Caco-2 (cell line): Measurements from ENCODE around the gene SEC14L1. TPM values are rescaled to one million over a fixed set of nuclear protein-coding genes. Genes with fewer than 3 reads are reported as not detected.
A peak's percentile ranks its signal among the peaks of the same experiment; 100 is the strongest.

ENCODE experiments used
- BruUV-seq: library from RNA; stranded (reverse); fragments of 400-500 nt; replicated peaks from 2 replicates; lab custom pipeline; 2021; lab: Mats Ljungman, UMichigan
- CTCF ChIA-PET: fragments of 300-600 bp; sonication (Branson Sonifier 250); formaldehyde crosslinking; loops from one replicate; lab custom pipeline; 2022; ENCODE audit warnings: antibody characterized with exemption; lab: Charles Lee
- POLR2A ChIA-PET: fragments of 300-600 bp; sonication (Branson Sonifier 250); formaldehyde crosslinking; loops from one replicate; lab custom pipeline; 2022; ENCODE audit warnings: antibody characterized with exemption; lab: Charles Lee
- DNase-seq, 2 experiments: peaks; one replicate each; pipeline versions ENCODE4 v3.0.0 to v3.0.0-alpha.2; 2020 to 2022
- H3K27me3 ChIP-seq: replicated peaks from 2 replicates; pipeline ENCODE4 v1.6.0; 2011; ENCODE audit warnings: low read length; ENCODE audit not compliant: control insufficient read depth, insufficient read depth
- H3K36me3 ChIP-seq: 2 replicates; pipeline ENCODE4 v1.5.1; 2011; ENCODE audit warnings: low read length; ENCODE audit not compliant: control insufficient read depth, insufficient read depth
- H3K4me1 ChIP-seq: fragments of 250-450 bp; sonication (Bioruptor Pico); 2 replicates; pipeline ENCODE4 v1.5.1; 2020; ENCODE audit warnings: mild to moderate bottlenecking
- H3K4me3 ChIP-seq: 2 replicates; pipeline ENCODE4 v1.5.1; 2011; ENCODE audit warnings: low read depth, mild to moderate bottlenecking, control low read depth, low read length
- H3K9me3 ChIP-seq: fragments of 250-450 bp; sonication (Bioruptor Pico); 2 replicates; pipeline ENCODE4 v1.5.1; 2020; ENCODE audit warnings: mild to moderate bottlenecking, moderate library complexity
- H3K27ac Mint-ChIP-seq: one replicate; pipeline ENCODE4 v1.8.0; 2022; ENCODE audit warnings: mixed read lengths; ENCODE audit not compliant: unreplicated experiment
- H3K27me3 Mint-ChIP-seq: one replicate; pipeline ENCODE4 v1.8.0; 2022; ENCODE audit warnings: mixed read lengths; ENCODE audit not compliant: insufficient read depth, unreplicated experiment
- H3K36me3 Mint-ChIP-seq: one replicate; pipeline ENCODE4 v1.8.0; 2022; ENCODE audit warnings: mild to moderate bottlenecking, mixed read lengths; ENCODE audit not compliant: insufficient read depth, unreplicated experiment
- H3K4me1 Mint-ChIP-seq: one replicate; pipeline ENCODE4 v1.8.0; 2022; ENCODE audit warnings: low read depth, mixed read lengths; ENCODE audit not compliant: unreplicated experiment
- H3K4me3 Mint-ChIP-seq: one replicate; pipeline ENCODE4 v1.8.0; 2022; ENCODE audit warnings: mild to moderate bottlenecking, moderate library complexity, mixed read lengths; ENCODE audit not compliant: unreplicated experiment
- H3K9me3 Mint-ChIP-seq: one replicate; pipeline ENCODE4 v1.8.0; 2022; ENCODE audit warnings: mixed read lengths; ENCODE audit not compliant: unreplicated experiment
- CTCF ChIP-seq, 2 experiments: fragments of 200-600 bp in 1 of 2; IDR thresholded peaks; 1 replicate in 1 of 2; 2 replicates in 1 of 2; pipeline versions ENCODE4 v1.5.1 to v1.8.0; 2011 to 2022; ENCODE audit warnings: antibody characterized with exemption in 1 of 2, control low read depth in 1 of 2, inconsistent platforms in 1 of 2, low read depth in 1 of 2, low read length in 1 of 2, mild to moderate bottlenecking in 1 of 2, moderate library complexity in 1 of 2; ENCODE audit not compliant: insufficient read depth in 1 of 2, severe bottlenecking in 1 of 2, unreplicated experiment in 1 of 2
- intact Hi-C: fragments of 100-400 bp; cut with micrococcal nuclease; formaldehyde crosslinking; loops from one replicate; pipeline ENCODE4 v1.10.0; 2022; ENCODE audit not compliant: unreplicated experiment
- total RNA-seq: library from RNA; stranded (reverse); gene quantifications from 2 replicates; pipeline ENCODE4 v1.2.3, GENCODE V29; 2022

SEC14L1 gene
- total RNA-seq, 1 experiment from 2014 or later: 92.0 TPM

DNA sequence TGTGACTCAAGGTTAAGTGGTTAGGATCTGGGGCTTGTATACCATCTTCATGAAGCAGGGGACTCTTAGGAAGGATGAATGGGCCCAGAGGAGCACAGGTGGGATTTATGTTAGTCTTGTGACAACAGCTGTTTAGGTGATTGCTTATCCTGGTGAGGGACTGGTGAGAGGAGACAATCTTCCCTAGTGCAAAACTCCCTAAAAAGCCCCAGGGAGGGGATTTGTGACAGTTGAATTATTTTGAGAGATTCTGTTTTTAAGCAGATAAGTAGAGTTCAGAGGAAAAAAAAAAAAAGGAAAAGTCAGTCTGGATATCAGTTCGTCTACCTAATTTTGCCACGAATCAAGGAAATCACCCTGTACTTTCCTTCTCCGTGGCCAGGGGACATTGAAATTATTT, 35.1 kb upstream of the SEC14L1 start:
- no peaks in the 10 kb centered on the region for H3K36me3 ChIP-seq
- no peaks in the 10 kb centered on the region for H3K9me3 Mint-ChIP-seq
- CTCF ChIA-PET: no interaction called here
- no peaks in the 10 kb centered on the region for H3K27me3 Mint-ChIP-seq
- POLR2A ChIA-PET: no interaction called here
- H3K4me1 Mint-ChIP-seq: peaks cover 24% of the 10 kb centered on the region
- H3K4me3 ChIP-seq: no peak overlapping the region
- peaks cover 9% of the 10 kb centered on the region for H3K36me3 Mint-ChIP-seq
- H3K4me3 Mint-ChIP-seq: no peak overlapping the region
- no peaks in the 10 kb centered on the region for H3K27me3 ChIP-seq
- no peaks in the 10 kb centered on the region for H3K9me3 ChIP-seq
- H3K4me1 ChIP-seq: peaks cover 10% of the 10 kb centered on the region
- peak overlapping the region; percentile 12 for H3K27ac Mint-ChIP-seq
- intact Hi-C loops: no loop called here
- BruUV-seq: no TSS peak
- no peak for TF ChIP-seq CTCF (IDR thresholded peaks at IDR 0.05; ENCODE audit: insufficient read depth in 1 of 2, low read depth in 1 of 2, low read length in 1 of 2, severe bottlenecking in 1 of 2, unreplicated experiment in 1 of 2)
- DNase-seq: no peak

GRCh38 chr17:77106874-77107358, 33.9 kb upstream of the SEC14L1 start:
- H3K27me3 ChIP-seq: no peaks in the 10 kb centered on the region
- DNase-seq: no peak
- no peak overlapping the region for H3K4me3 Mint-ChIP-seq
- H3K4me3 ChIP-seq: no peak overlapping the region
- no TSS peak for BruUV-seq
- peaks cover 14% of the 10 kb centered on the region for H3K4me1 ChIP-seq
- ChIA-PET CTCF (no interaction called here), POLR2A (no interaction called here)
- intact Hi-C loops: no loop called here
- H3K9me3 ChIP-seq: no peaks in the 10 kb centered on the region
- peaks cover 5% of the 10 kb centered on the region for H3K36me3 Mint-ChIP-seq
- H3K36me3 ChIP-seq: no peaks in the 10 kb centered on the region
- TF ChIP-seq CTCF (IDR thresholded peaks at IDR 0.05; ENCODE audit: insufficient read depth in 1 of 2, low read depth in 1 of 2, low read length in 1 of 2, severe bottlenecking in 1 of 2, unreplicated experiment in 1 of 2): peak in 1 of 2 experiments; percentile 10
- no peaks in the 10 kb centered on the region for H3K9me3 Mint-ChIP-seq
- H3K27ac Mint-ChIP-seq: no peak overlapping the region
- no peaks in the 10 kb centered on the region for H3K27me3 Mint-ChIP-seq
- H3K4me1 Mint-ChIP-seq: peaks cover 29% of the 10 kb centered on the region

- Histone ChIP-seq H3K27me3 (no peaks in the 10 kb centered on the region), H3K36me3 (no peaks in the 10 kb centered on the region), H3K4me1 (peaks cover 17% of the 10 kb centered on the region), H3K4me3 (no peak overlapping the region), H3K9me3 (no peaks in the 10 kb centered on the region)
- CTCF ChIA-PET: no interaction called here
- Mint-ChIP-seq H3K36me3 (peaks cover 5% of the 10 kb centered on the region), H3K4me1 (peaks cover 28% of the 10 kb centered on the region), H3K9me3 (no peaks in the 10 kb centered on the region), H3K27ac (peak overlapping the region; percentile 27), H3K27me3 (no peaks in the 10 kb centered on the region), H3K4me3 (no peak overlapping the region)
- POLR2A ChIA-PET: no interaction called here
- no peak for TF ChIP-seq CTCF (IDR thresholded peaks at IDR 0.05; ENCODE audit: insufficient read depth in 1 of 2, low read depth in 1 of 2, low read length in 1 of 2, severe bottlenecking in 1 of 2, unreplicated experiment in 1 of 2)
- no peak for DNase-seq
- intact Hi-C loops: no loop called here
- BruUV-seq: no TSS peak
These were observed 33.0 kb upstream of the SEC14L1 start for GRCh38 chr17:77107506-77108433.
